Keratinocyte (primary cell): ENCODE measurements around the gene HENMT1. TPM values are rescaled to one million over a fixed set of nuclear protein-coding genes. Genes with fewer than 3 reads are reported as not detected.

Experiments
- DNase-seq: peaks from one replicate; pipeline ENCODE4 v3.0.0-alpha.2; 2011; ENCODE audit warnings: low read depth, missing footprints, low spot score
- FAIRE-seq: peaks from 2 replicates; lab custom pipeline; 2011; peaks lifted over from hg19 to GRCh38; lab: Jason Lieb, UNC
- H2AFZ ChIP-seq: 2 replicates; pipeline ENCODE4 v1.6.0; 2012; ENCODE audit warnings: low read length, control low read depth, inconsistent platforms; ENCODE audit not compliant: control insufficient read depth
- H3K27ac ChIP-seq: 2 replicates; pipeline ENCODE4 v1.5.1; 2011; ENCODE audit warnings: low read length; ENCODE audit not compliant: control insufficient read depth, insufficient read depth
- H3K27me3 ChIP-seq: 3 replicates; pipeline ENCODE4 v1.6.0; 2011; ENCODE audit warnings: low read length; ENCODE audit not compliant: control insufficient read depth, insufficient read depth; ENCODE audit errors: extremely low read depth
- H3K36me3 ChIP-seq, 2 experiments: 2 replicates in 1 of 2; 3 replicates in 1 of 2; pipeline ENCODE4 v1.5.1; 2011; ENCODE audit warnings: low read length in 2 of 2, mild to moderate bottlenecking in 1 of 2; ENCODE audit not compliant: control insufficient read depth in 2 of 2, insufficient read depth in 2 of 2; ENCODE audit errors: extremely low read depth in 1 of 2
- H3K4me1 ChIP-seq: 3 replicates; pipeline ENCODE4 v1.5.1; 2011; ENCODE audit warnings: low read length; ENCODE audit not compliant: control insufficient read depth, insufficient read depth; ENCODE audit errors: extremely low read depth
- H3K4me2 ChIP-seq: 3 replicates; pipeline ENCODE4 v1.6.0; 2011; ENCODE audit warnings: low read depth, low read length; ENCODE audit not compliant: control insufficient read depth, insufficient read depth; ENCODE audit errors: extremely low read depth
- H3K4me3 ChIP-seq, 3 experiments: fragments of 200-600 bp in 1 of 3; sonication (generic) in 1 of 3; 2 replicates in 2 of 3; 3 replicates in 1 of 3; pipeline ENCODE4 v1.5.1; 2011 to 2016; ENCODE audit warnings: low read length in 3 of 3, mild to moderate bottlenecking in 3 of 3, control low read depth in 2 of 3, inconsistent platforms in 1 of 3, low read depth in 1 of 3, mixed read lengths in 1 of 3, mixed run types in 1 of 3, moderate library complexity in 1 of 3; ENCODE audit not compliant: control insufficient read depth in 2 of 3, insufficient read depth in 2 of 3; ENCODE audit errors: extremely low read depth in 1 of 3
- H3K79me2 ChIP-seq: 2 replicates; pipeline ENCODE4 v1.6.0; 2012; ENCODE audit warnings: low read length; ENCODE audit not compliant: control insufficient read depth, insufficient read depth
- H3K9ac ChIP-seq: 3 replicates; pipeline ENCODE4 v1.6.0; 2011; ENCODE audit warnings: low read length; ENCODE audit not compliant: control insufficient read depth, insufficient read depth; ENCODE audit errors: extremely low read depth
- H3K9me1 ChIP-seq: 3 replicates; pipeline ENCODE4 v1.6.0; 2011; ENCODE audit warnings: low read length; ENCODE audit not compliant: control insufficient read depth, insufficient read depth; ENCODE audit errors: extremely low read depth
- H3K9me3 ChIP-seq: 2 replicates; pipeline ENCODE4 v1.5.1; 2012; ENCODE audit warnings: low read depth, low read length; ENCODE audit not compliant: control insufficient read depth
- H4K20me1 ChIP-seq: 3 replicates; pipeline ENCODE4 v1.6.0; 2011; ENCODE audit warnings: low read length; ENCODE audit not compliant: control insufficient read depth, insufficient read depth; ENCODE audit errors: extremely low read depth
- CTCF ChIP-seq, 3 experiments: IDR thresholded peaks in 1 of 3; conservative IDR thresholded peaks in 1 of 3; optimal IDR thresholded peaks in 1 of 3; 2 replicates in 2 of 3; 3 replicates in 1 of 3; pipeline versions ENCODE3 to v1.5.1; 2011; ENCODE audit warnings: low read length in 3 of 3, mild to moderate bottlenecking in 3 of 3, moderate library complexity in 2 of 3, control low read depth in 1 of 3, inconsistent platforms in 1 of 3; ENCODE audit not compliant: insufficient read depth in 2 of 3; ENCODE audit errors: extremely low read depth in 1 of 3
- EZH2 ChIP-seq: IDR thresholded peaks from one replicate; pipeline ENCODE4 v1.6.1; 2012; ENCODE audit warnings: inconsistent platforms, mild to moderate bottlenecking, low read length, moderate library complexity
- dilution Hi-C: fragments of 300-500 bp; cut with MboI; formaldehyde crosslinking; loops from one replicate; pipeline ENCODE4 v1.7.0; 2020; ENCODE audit warnings: low sequenced_read_pairs; ENCODE audit not compliant: extremely low pct_ligation_motif_present
- polyA plus RNA-seq, 5 experiments: library from polyadenylated mRNA; depleted of rRNA in 3 of 5; stranded (reverse) in 3 of 5; stranded (forward) in 1 of 5; unstranded in 1 of 5; fragments of >200 nt; gene quantifications; 1 replicate in 1 of 5; 2 replicates in 3 of 5; 3 replicates in 1 of 5; pipeline versions ENCODE4 v1.2.1 to v1.2.3, GENCODE V29; 2011 to 2012; ENCODE audit warnings: missing spikeins in 2 of 5, low read depth in 1 of 5, low replicate concordance in 1 of 5

Gene HENMT1
- polyA plus RNA-seq, 1 donor (not counting 4 experiments of a cell fraction or from before 2014, with no cell fraction given) = 1.7 TPM

GRCh38 chr1:108634521-108634920 is 26.4 kb downstream of the HENMT1 start:
- Histone ChIP-seq H3K4me3 (no peak overlapping the region), H3K4me1 (no peaks in the 10 kb centered on the region), H3K27me3 (no peaks in the 10 kb centered on the region), H3K27ac (no peak overlapping the region), H4K20me1 (no peaks in the 10 kb centered on the region), H3K9ac (no peak overlapping the region), H2AFZ (no peak overlapping the region), H3K9me1 (no peaks in the 10 kb centered on the region), H3K36me3 (no peaks in the 10 kb centered on the region), H3K9me3 (no peaks in the 10 kb centered on the region), H3K4me2 (no peak overlapping the region), H3K79me2 (no peaks in the 10 kb centered on the region)
- DNase-seq (no peak), FAIRE-seq (no peak)
- dilution Hi-C loops = no loop called here
- no peak for TF ChIP-seq CTCF (optimal IDR thresholded peaks at IDR 0.05 in 1 of 3, IDR thresholded peaks at IDR 0.05 in 1 of 3, conservative IDR thresholded peaks at IDR 0.05 in 1 of 3; ENCODE audit: extremely low read depth in 1 of 3, insufficient read depth in 2 of 3, low read length in 3 of 3)
- no peak for TF ChIP-seq EZH2

GRCh38 chr1:108628665-108629064 is 32.2 kb downstream of the HENMT1 start:
- no peak overlapping the region for H3K9ac ChIP-seq
- no peak for FAIRE-seq
- dilution Hi-C loops = no loop called here

More at GRCh38 chr1:108628665-108629064, 32.2 kb downstream of the HENMT1 start:
- Histone ChIP-seq H4K20me1 (no peaks in the 10 kb centered on the region), H3K4me3 (no peak overlapping the region), H3K4me2 (no peak overlapping the region), H3K79me2 (no peaks in the 10 kb centered on the region), H3K9me3 (no peaks in the 10 kb centered on the region), H3K36me3 (no peaks in the 10 kb centered on the region), H3K27me3 (no peaks in the 10 kb centered on the region), H2AFZ (no peak overlapping the region), H3K27ac (no peak overlapping the region), H3K9me1 (no peaks in the 10 kb centered on the region), H3K4me1 (no peaks in the 10 kb centered on the region)
- TF ChIP-seq CTCF (optimal IDR thresholded peaks at IDR 0.05 in 1 of 3, IDR thresholded peaks at IDR 0.05 in 1 of 3, conservative IDR thresholded peaks at IDR 0.05 in 1 of 3; ENCODE audit: extremely low read depth in 1 of 3, insufficient read depth in 2 of 3, low read length in 3 of 3) = no peak
- TF ChIP-seq EZH2 = no peak
- DNase-seq = no peak
